ENCODE measurements around the gene SLC38A2.

The SLC38A2 gene

DNA sequence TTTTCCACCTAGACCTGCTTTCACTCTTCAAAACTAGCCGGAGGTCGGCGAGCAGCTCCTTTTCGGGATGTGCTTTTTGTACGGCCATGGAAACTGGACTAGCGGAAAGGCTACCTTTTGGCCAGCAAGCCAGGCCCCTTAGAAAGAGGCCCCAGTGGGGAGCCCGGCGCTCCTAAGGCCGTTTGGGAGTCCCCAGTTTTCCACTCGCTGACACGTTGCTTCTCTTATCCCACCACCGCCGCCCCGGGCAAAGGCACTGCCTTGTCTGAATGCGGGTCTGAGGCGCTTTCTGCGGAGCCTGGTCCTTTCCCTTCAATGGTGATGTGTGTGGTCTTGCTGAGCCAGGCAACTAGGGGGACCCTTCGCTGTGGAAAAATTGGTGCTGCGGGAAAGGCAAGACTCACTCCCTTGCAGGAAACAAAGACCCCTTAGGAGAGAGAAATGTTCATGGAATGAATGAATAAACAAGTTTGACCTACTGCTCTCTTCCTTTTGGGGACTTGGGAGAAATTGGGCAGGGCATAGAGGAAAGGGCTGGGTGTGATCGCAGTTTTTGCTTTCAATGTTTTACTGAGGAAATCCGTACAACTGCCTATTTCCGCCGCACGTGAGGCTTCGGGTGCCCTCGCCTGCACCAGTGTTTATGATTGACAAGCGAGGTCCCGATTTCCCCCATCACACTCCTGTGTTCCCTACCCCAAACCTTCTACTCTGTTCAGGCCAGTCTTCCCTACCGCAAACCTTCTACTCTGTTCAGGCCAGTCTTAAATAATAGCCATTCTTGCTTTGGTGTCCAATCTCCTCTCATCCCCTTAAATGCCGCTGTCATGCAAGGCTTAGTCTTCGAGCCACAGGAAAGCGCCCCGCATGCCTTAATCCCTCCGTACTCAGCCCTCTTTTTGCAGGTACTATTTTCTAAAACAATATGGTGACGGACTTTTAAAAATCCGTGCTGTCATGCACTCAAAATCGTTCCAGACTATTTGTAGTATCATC lies 1.0 kb upstream of the SLC38A2 start:
- DNase-seq, result peak; percentile 46

DNA sequence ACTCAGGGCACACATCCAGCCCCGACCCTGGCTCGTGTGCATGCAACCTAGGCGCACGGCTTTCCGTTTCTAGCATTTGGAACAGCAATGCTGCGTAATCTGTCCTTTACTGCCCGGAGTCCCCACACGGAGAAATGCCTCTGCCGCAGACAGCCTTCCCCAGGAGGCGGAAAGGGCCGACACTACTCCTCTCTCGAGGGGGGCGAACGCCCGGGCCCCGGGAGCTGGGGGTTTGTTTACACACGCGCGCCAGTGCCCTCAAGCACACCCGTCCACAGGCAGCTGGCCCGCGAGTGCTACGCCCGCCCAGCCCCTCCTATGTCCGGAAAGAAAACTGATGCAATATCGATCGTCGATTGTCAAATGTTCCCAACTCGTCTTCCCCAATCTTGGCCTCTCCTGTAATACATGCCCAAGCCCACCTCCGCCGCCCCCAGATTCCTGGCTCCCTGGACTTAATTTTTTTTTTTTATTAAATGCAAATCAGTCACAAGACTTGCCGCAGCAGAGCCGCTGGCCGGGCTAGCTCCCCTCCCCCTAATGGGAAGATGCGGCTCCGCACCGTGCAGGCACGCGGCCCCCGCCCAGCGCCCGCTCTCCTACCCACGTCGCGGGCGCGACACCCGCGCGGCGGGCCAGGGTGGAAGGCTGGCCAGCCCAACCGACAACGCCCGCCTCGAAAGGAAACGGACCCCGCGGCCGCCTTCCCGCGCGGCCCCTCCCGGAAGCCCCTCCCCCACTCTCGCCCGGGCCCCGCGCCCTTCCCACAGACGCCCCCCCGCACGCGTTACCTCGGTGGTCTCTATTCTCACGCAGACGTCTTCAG lies 642 bp downstream of the SLC38A2 start:
- no peak for DNase-seq

DNA sequence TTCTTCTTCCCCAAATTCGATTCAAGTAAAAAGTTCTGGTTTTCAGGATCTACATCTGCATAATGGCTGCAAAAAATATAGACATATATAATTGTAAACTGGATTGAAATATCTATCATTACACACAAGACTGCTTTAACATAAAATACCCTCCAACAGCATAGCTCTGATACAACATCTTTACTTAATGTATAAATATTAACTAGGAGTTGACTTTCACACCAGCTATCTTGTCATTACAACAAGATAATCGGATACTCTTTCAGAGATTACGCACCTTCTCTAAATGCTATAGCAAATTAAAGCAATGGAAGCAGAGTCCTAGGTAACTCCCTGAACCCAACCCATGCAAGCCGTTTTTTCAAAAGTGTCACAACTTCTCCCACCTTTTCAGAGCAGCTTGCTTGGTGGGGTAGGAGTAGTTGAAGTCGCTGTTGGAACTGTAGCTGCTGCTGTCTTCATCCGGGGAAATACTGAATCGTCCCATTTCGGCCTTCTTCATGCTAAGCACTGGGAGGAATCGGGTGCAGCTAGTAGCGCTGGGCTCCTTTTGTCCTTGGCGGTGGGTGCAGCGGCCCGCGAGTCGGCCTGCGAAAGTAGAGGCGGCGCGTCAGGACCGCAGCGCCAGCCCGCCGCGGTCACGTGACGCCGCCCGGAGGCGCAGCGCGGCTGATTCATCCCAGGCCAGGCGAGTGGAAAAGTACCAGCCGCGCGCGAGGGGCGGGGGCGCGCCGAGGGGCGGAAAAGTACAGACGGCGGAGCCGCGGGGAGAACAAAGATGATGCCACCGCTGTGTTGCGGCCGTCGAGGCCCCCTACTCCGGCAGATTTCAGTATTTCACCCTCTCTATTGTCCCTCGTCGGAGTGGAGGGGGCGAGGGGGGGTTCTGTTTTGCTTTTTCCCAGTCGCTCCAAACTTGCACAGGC lies 1.5 kb downstream of the SLC38A2 start:
- DNase-seq, result peak; percentile 91

DNA sequence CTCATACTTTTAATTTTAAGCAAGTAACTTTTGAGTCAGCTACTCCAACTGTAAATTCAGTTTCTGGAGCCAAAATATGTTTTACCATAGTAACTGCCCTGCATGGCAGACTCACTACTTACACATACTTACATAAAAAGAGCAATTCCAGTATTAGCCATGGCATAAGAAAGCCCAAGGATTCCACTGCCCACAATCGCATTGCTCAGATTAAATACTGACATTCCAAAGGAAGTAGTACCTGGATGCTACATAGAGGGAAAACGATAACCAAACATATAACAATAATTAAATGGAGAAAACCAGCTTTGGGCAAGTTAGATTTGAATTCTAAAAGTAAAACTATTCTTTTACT lies 2.2 kb downstream of the SLC38A2 start:
- DNase-seq, result no peak

DNA sequence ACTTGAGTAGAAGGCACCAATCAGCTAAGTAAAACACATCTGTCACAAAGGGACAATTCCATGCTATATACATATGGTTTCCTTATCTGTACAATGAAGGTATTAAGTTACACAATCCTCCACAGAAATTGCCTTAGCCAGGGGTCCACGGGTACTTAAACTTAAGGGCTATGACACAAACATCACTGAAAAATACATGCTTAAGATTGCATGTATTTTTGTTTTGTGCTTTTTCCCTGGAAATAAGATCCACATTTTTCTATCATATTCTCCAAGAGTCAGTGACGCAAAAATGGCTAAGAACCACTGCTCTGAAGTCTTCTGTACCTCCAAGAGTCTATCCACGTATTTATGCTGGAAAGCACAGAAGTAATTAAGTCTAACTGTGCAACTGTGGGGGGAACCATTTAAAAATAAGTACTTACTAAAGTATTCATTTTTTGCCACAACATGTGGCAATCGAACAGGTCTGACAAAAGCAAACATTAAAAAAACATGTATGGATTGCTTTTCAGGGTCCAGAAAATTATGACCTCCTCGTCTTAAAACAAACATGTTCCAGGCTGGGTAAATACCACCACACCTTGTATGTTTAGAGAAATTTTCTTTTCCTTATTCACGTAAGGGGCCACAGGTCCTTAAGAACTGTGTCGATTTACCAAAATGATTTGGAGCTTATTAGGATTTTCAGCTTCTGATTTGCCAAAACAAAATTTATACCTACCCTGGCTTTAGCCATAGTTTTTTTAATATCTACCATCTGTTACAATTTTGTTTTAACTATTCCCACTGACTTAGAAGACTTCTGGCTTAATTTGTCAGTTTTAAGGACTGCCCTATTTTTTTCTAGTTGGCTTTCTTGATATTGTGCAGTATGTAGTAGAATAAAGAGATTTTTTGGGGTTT lies 2.8 kb downstream of the SLC38A2 start:
- DNase-seq, result no peak

DNA sequence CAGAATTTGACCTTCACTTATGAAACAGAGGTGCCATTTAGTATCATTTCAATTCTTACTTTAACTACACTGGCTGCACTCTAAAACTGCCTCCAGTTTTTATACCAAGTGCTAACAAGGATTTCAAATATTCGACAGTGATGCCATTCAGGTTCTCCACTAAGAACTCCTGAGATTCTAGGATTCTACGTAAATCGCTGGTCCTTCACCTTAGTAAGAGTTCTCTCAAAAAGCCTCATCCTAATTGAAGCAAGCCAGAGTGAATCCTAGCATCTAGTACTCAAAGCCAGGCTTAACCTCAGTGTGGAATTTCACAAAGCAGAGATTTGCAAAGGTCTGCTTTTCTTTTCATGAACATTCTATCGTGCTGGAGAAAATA lies 3.5 kb downstream of the SLC38A2 start:
- DNase-seq, result no peak

DNA sequence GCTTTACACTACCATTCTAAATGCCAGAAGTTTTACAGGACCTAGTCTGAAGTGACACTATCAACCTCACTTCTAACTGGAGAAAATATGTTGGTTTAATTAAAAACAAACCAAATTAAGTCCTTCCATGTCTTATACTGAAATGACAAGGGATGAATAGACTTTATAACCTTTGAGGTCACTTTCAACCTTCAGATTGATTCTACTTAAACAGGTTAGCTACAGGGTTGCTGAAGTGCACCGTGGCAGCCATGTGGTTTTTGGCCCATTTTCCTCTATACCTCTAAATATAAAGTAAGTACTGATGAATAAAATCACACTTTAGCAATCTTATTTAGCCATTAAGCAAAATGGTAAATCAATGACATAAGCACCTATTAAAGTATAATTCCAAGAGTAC lies 3.9 kb downstream of the SLC38A2 start:
- no peak for DNase-seq

DNA sequence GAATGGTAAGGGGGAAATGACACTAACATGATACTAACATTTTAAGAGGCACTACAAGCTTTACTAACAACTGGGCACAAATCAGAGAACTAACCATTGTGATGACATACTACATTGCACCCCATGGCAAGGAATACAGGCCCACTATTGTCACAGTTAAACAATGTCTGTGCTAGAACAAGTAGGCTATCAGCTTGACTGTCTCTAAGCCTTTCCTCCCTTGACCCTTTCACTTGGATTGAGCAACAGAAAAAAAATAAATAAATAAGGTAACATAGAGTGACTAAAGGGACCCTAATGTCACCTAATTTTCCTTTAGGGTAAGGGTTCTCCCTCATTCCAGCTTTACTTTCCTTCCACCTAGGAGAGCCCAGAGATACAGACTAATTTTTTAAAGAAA lies 4.4 kb downstream of the SLC38A2 start:
- no peak for DNase-seq

DNA sequence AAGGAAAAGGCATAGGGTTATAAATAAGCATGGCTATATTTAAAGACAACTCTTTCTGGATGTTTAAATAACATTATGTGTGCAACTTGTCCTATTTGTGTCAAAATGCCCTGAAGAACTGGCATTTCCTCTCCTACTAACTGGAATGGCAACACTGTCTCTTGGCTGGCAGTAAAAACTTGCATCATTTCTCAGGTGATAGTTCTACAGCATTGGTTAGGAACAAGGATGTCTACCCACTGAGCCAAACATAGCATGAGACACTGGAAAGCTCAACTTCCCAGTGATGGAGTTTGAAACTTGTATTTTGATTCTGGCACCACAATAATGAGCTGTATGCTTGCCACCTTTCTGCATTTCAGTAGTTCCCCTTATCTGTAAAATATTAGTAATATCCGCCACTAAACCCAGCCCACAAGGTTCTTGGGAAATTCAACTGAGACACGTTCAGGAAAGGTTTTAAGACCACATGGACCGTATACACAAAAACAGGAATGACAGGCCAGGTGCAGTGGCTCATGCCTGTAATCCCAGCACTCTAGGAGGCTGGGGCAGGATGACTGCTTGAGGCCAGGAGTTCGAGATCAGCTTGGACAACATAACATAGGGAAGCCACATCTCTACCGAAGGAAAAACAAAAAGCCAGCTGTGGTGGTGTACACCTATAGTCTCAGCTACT lies 5.1 kb downstream of the SLC38A2 start:
- no peak for DNase-seq

DNA sequence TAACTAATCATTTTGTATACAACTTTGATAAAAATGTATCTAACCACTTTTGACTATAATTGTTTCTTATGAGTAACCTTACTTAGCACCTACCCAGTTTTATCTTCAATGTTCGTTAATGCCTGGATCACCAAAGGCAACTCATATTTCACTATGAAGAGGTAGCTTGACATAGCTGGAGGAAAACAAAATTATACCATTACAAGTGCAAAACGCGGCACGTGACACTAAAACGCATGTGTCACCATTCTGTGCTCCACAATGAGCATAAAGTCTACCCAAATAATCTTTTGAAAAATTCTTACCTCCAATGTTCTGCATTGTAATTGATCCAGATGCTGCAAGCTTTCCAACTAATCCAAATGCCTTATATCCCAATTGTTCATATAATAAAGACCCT lies 5.8 kb downstream of the SLC38A2 start:
- no peak for DNase-seq

DNA sequence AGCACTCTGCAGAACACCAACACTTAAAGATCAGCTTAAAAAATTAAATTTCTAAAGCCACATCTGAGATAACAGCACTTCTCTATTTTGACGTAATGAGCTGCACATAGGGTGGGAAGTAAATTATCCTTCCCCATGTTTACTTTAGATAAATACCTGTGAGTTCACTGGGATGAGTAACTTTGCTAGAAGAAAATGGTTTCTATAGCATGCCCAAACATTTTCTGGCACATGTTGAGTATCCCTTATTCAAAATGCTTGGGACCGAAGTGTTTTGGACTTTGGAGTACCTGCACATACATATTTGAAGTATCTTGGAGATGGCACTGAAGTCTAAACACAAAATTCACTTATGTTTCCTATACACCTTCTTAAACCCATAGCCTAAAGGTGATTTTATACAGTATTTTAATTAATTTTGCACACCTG lies 6.6 kb downstream of the SLC38A2 start:
- no peak for DNase-seq

DNA sequence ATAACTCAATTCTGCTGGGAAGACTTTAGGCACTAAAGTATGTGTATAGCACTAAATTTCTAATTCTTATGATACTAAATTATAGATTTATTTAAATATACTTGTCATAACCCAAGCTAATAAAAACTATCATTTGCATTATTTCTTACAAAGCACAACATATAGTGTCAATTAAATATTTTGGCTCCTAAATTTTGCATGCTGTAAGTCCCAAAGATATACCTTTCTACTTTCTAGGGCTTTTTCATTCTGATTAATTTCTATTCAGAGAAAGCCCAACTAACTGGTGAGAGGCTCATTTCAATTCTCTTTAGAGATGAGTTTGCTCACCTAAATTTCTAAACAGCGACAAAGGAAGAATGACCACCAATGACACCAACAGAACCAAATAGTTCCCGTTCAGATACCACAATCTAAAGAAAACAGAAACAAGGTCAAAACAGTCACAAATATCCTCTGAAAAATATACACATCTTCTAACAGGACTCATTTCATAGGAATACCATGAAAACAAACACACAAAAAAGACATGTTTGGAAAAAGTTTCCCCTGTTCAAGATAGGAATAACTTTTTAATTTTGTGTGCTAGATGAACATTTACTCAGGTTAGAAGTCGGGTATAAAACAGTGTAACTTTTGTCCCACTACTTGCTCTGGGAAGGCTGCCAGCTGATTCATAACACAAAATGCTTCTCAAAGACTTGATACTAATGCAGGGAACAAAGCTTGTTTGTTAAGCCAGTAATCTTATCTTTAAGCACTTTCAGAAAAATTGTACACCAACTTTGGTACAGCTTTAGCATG lies 7.6 kb downstream of the SLC38A2 start:
- no peak for DNase-seq

DNA sequence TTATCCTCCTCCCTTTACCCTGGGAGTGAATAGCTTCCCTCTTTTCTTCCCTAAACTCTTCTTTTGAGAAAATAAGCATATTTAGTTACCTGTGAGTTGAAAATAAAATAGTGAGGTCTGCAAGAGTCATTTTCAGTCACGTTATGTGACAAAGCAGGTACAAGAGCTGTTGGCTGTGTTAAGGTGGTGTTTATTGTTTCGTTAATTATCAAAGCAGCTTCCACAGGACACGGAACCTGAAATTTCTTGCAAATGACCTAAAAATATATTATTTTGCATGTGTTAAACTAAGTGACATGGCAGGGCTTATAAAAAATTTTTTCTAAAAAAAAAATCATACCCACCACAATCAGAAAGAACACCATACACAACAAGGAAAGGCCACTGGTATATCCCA lies 8.3 kb downstream of the SLC38A2 start:
- DNase-seq, result no peak

DNA sequence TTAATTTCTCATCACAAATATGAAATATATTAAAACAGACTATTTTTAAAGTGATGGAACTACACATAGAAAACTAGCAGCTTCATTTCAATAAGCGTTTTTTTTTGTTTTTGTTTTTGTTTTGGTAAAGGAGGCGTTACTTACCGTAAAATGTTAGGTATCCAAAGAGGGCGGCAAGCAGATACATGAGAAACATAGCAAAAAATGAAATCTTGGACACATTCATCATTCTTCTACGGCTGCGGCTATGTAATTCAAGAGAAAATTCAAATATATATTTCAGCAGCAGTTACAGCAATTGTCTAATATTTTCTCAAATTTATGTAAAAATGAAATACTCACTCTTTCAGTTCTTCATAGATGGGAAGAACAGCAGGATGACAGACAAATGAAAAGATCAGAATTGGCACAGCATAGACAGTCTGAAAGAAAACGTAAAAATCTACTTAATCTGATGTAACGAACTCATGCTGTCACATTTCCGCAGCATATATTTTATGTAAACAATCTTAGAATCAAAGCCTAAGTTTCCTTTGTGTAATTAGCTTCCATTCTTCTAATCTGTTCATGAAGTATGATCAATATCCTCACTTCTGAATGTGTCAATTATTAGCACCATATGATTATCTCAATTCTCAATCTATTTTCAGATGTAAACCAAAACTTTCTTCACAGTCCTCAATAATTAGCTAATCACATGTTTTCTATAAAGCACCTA lies 8.8 kb downstream of the SLC38A2 start:
- no peak for DNase-seq

DNA sequence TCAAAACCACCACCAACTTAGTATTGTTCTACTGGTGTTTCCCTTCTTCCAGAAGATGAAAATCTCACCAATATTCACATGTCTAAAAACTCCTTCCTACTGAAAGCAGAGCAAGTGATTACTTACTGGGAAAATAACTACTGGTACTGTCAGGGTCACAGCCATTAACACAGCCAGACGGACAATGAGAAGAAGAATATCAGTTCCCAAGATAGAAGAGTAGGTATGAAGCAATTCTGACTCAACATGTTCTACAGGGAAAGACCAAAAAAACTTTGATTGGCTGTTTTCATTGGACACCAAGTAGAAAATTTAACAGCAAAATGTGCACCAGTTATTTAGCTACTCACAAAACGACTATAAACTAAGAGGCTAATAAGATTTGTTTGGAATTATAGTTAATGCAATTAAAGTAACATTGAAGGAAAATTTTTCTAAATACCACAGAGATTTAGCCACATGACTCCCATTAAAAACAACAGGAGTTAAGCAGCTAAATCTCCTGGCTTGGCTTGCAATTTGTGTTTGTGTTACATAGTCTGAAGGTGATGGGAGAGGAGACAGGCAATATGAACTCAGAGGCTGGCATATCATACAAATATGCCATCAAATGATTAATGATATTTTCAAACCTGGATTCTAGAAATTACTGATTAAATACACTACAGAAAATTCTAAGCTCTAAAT lies 9.5 kb downstream of the SLC38A2 start:
- DNase-seq, result no peak

DNA sequence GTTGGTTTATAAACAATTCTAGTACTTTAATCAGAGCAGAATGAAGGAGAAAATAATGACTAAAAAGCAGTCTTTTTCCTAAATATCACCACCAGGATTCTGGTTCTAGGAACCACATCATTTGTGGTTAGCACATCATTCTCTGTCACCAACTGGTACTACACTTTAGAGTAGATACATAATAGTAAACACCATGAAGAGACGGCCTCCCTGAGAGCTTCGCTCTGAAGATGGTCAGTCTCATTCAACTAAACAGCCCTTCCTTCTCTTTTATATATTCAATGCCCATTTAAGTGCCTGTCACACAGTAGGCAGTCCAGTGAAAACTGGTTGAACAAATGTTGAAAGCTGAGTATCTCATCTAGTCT lies 10.9 kb downstream of the SLC38A2 start:
- no peak for DNase-seq

DNA sequence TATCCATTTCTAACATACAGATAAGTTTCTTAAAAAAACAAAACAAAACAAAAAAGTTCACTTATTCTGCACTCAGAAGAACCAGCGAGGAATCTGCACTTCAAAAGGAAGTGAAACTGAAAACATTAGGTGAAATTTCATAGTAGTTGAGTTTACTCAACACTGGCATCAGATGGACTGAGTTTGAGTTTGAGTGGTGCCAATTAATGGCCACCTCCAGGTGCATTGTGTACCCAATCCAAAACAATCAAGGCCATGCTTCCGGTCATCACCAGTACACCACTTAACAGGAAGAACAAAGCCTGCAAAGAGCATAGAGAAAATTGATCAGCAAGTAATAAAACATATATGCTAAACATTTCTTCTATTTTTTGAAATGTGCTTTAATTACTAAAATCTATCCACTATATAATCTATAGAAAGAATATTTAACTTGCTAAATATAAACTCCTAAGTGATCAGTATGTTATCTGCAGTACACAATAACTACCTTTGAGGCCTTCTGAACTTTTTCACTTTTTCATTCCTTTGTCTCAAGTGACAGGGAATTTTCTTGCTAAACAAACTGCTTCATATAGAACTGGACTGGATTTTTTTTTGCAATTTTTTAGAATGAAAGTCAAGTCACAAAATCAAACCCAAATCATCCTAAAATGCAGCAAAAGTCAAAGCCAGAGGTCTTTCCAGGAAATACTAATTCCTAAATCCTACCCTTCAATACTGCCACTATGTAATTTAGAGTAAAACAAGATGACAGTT lies 11.5 kb downstream of the SLC38A2 start:
- no peak for DNase-seq

DNA sequence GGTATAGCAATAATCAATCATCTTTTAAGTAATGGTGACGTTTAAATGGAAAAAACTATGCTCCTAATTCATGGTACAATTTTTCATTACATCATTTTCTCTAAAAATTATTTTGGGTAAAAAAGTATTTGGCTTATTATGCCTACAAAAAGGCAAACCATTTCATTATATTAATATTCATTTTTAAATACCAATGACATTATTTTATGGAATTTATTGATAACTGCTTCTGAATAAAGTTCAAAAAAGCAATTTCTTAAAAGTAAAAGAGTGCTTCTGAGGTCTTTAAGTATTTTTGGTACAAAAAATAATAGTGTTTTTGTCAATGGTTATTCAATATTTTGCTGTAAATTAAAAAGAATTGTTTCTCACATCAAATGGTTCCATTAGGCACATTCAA lies 12.2 kb downstream of the SLC38A2 start:
- no peak for DNase-seq
